Mammary epithelial cell (primary cell): ENCODE results near the gene QSOX2.

ENCODE experiments used
- EZH2 ChIP-seq: IDR thresholded peaks from 2 replicates; pipeline ENCODE4 v1.6.1; 2012; ENCODE audit warnings: low read length, inconsistent platforms, borderline replicate concordance
- TF ChIP-seq, protein P1 (sequence below), 2 donors: IDR thresholded peaks in 1 of 2; conservative IDR thresholded peaks in 1 of 2; 2 replicates each; pipeline ENCODE4 v1.5.1; 2011 to 2012; ENCODE audit warnings: inconsistent platforms in 2 of 2, low read length in 2 of 2, mild to moderate bottlenecking in 2 of 2, control low read depth in 1 of 2, low read depth in 1 of 2; ENCODE audit not compliant: insufficient read depth in 1 of 2; ENCODE audit errors: extremely low read depth in 1 of 2

DNA sequence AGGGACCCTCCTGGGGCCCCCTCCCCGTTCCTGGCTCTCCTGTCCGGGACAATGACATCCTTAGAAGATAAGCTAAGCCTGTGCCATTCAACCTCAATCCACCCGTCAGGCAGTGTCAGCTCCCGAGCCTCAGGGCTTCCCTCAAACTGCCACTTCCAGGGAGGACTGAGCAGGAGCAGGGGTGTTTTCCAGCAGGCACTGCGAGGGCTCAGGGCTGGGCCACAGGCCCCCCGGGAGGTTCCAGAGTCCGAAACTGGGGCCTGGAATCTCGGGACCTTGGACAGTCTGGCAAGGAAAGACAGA, 66.9 kb downstream of the QSOX2 start:
- TF ChIP-seq, protein P1, sequence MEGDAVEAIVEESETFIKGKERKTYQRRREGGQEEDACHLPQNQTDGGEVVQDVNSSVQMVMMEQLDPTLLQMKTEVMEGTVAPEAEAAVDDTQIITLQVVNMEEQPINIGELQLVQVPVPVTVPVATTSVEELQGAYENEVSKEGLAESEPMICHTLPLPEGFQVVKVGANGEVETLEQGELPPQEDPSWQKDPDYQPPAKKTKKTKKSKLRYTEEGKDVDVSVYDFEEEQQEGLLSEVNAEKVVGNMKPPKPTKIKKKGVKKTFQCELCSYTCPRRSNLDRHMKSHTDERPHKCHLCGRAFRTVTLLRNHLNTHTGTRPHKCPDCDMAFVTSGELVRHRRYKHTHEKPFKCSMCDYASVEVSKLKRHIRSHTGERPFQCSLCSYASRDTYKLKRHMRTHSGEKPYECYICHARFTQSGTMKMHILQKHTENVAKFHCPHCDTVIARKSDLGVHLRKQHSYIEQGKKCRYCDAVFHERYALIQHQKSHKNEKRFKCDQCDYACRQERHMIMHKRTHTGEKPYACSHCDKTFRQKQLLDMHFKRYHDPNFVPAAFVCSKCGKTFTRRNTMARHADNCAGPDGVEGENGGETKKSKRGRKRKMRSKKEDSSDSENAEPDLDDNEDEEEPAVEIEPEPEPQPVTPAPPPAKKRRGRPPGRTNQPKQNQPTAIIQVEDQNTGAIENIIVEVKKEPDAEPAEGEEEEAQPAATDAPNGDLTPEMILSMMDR (conservative IDR thresholded peaks at IDR 0.05 in 1 of 2, IDR thresholded peaks at IDR 0.05 in 1 of 2; ENCODE audit: extremely low read depth in 1 of 2, insufficient read depth in 1 of 2, low read depth in 1 of 2, low read length in 2 of 2): no peak
- TF ChIP-seq EZH2: no peak
